ENCODE results near the gene PRKCE. TPM values are rescaled to one million over a fixed set of nuclear protein-coding genes. Genes with fewer than 3 reads are reported as not detected.

Gene PRKCE
- 51.9 and 83.3 TPM in 2 replicates for total RNA-seq

GRCh38 chr2:45651415-45652089 lies at the start of gene PRKCE:
Gene PRKCE (plus strand): TSS chr2:45651675.

GRCh38 chr2:45611020-45611859 lies 40.2 kb upstream of the PRKCE start, which contains the start of gene SRBD1:
Gene SRBD1 (minus strand): TSS chr2:45611267. CDS start chr2:45605441, 5,826 bp downstream.

Other genes starting within 250 kb of the PRKCE start
- 15.3 and 16.0 TPM in 2 replicates for gene SRBD1, start 40.4 kb upstream of the PRKCE start, total RNA-seq

Data from vein endothelial cell (primary cell).